Esophagus (tissue), 2 donors: ENCODE results near the gene EIF3B. TPM values are rescaled to one million over a fixed set of nuclear protein-coding genes. Genes with fewer than 3 reads are reported as not detected.
"Not testable (repeated sequence)": the region's sequence is repeated elsewhere in the genome, so short reads cannot be mapped to it uniquely, and the experiment has no call there.

Experiments
- H3K27ac ChIP-seq, 2 donors: one replicate each; pipeline ENCODE4 v1.5.1; 2013; ENCODE audit warnings: low read depth in 2 of 2, mild to moderate bottlenecking in 2 of 2, inconsistent platforms in 1 of 2, low read length in 1 of 2, moderate library complexity in 1 of 2
- H3K27me3 ChIP-seq, 2 donors: one replicate each; pipeline ENCODE4 v1.6.1; 2013; ENCODE audit warnings: low read length in 2 of 2, control low read depth in 1 of 2, mild to moderate bottlenecking in 1 of 2; ENCODE audit not compliant: insufficient read depth in 2 of 2, control insufficient read depth in 1 of 2
- H3K36me3 ChIP-seq, 2 donors: one replicate each; pipeline ENCODE4 v1.6.1; 2013; ENCODE audit warnings: low read length in 1 of 2; ENCODE audit not compliant: control insufficient read depth in 2 of 2, insufficient read depth in 2 of 2
- H3K4me1 ChIP-seq, 2 donors: one replicate each; pipeline ENCODE4 v1.6.1; 2013; ENCODE audit warnings: low read length in 1 of 2; ENCODE audit not compliant: control insufficient read depth in 2 of 2, insufficient read depth in 2 of 2
- H3K4me3 ChIP-seq, 2 donors: one replicate each; pipeline ENCODE4 v1.5.1; 2013; ENCODE audit warnings: low read length in 2 of 2, mild to moderate bottlenecking in 2 of 2, low read depth in 1 of 2, moderate library complexity in 1 of 2
- H3K9me3 ChIP-seq, 2 donors: one replicate each; pipeline ENCODE4 v1.6.1; 2013; ENCODE audit warnings: mild to moderate bottlenecking in 2 of 2, low read depth in 1 of 2, low read length in 1 of 2, moderate library complexity in 1 of 2; ENCODE audit not compliant: control insufficient read depth in 2 of 2, insufficient read depth in 1 of 2
- WGBS, 2 donors: extraction: QIAGEN DNeasy Blood & Tissue Kit; methylation state at CpG; one replicate each; pipeline ENCODE4 v1.1.7; 2013; 5-methylcytosine and 5-hydroxymethylcytosine counted together
- polyA plus RNA-seq, 2 donors: library from polyadenylated mRNA; stranded (reverse); fragments of 200-250 nt; gene quantifications; one replicate each; pipeline ENCODE4 v1.2.3, GENCODE V29; 2013
- donor health status: healthy with polysubstance abuse.
- donor health status: Bipolar disorder and iron deficiency.

Gene EIF3B
- polyA plus RNA-seq, 2 donors: 54.2 to 85.6 TPM

GRCh38 chr7:2381227-2381626 is 26.6 kb downstream of the EIF3B start:
- no peak overlapping the region for H3K27ac ChIP-seq

DNA sequence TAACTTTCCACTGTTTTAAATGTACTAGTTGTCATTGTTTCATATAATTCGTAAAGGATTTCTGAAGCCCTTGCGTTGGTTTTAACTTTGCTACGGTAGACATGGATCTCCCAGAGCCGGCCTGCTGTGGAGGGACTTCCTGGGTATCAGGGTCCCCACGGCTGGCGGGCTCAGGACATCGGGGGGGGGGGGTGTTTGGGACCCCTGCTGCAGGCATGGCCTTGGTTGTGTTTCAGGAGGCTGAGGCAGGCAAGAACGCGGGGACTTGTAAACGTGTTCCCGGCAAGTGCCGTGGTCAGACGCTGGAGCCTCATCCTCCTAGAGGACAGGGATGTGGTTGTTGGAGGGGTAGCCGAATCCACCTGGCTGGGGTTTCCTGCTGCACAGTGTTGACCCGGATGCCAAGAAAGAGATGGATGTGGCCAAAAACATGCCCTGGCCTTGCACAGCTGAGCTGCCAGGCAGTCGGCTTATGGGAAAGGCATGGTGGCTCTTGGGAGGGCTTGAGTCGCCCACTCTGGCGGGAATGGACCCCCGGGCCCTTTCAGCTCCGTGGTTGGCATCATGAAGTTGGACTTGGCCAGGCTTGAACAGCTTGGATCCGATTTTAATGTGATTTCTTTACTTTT is 27.4 kb downstream of the EIF3B start:
- Histone ChIP-seq H3K4me3 (no peak overlapping the region), H3K27me3 (no peaks in the 10 kb centered on the region), H3K9me3 (no peaks in the 10 kb centered on the region), H3K4me1 (no peaks in the 10 kb centered on the region), H3K27ac (no peak overlapping the region), H3K36me3 (peaks cover 17 to 45% of the 10 kb centered on the region in 2 donors)
- 84 to 86% methylated on average over 20 to 21 of the region's 21 CpGs for WGBS, 2 donors

More at GRCh38 chr7:2381227-2381626, 26.6 kb downstream of the EIF3B start:
- Histone ChIP-seq H3K4me3 (no peak overlapping the region), H3K27me3 (no peaks in the 10 kb centered on the region), H3K9me3 (no peaks in the 10 kb centered on the region), H3K36me3 (peaks cover 23 to 53% of the 10 kb centered on the region in 2 donors), H3K4me1 (no peaks in the 10 kb centered on the region)
- WGBS, 2 donors: 34 to 41% methylated on average over 5 of the region's 5 CpGs

GRCh38 chr7:2383543-2384274 is 29.1 kb downstream of the EIF3B start:
- no peak overlapping the region for H3K27ac ChIP-seq
- H3K9me3 ChIP-seq: no peaks in the 10 kb centered on the region
- no peaks in the 10 kb centered on the region for H3K4me1 ChIP-seq
- H3K4me3 ChIP-seq: no peak overlapping the region
- peaks cover 12 to 37% of the 10 kb centered on the region in 2 donors for H3K36me3 ChIP-seq
- 86 to 87% methylated on average over 29 of the region's 29 CpGs for WGBS, 2 donors
- no peaks in the 10 kb centered on the region for H3K27me3 ChIP-seq

- no peaks in the 10 kb centered on the region for H3K27me3 ChIP-seq
- H3K9me3 ChIP-seq: no peaks in the 10 kb centered on the region
- H3K36me3 ChIP-seq: peaks cover 5 to 29% of the 10 kb centered on the region in 2 donors
- no peak overlapping the region for H3K4me3 ChIP-seq
- H3K27ac ChIP-seq: no peak overlapping the region
- 87 to 88% methylated on average over 19 of the region's 19 CpGs for WGBS, 2 donors
- H3K4me1 ChIP-seq: no peaks in the 10 kb centered on the region
Observed at GRCh38 chr7:2384354-2385243, 30.0 kb downstream of the EIF3B start.

DNA sequence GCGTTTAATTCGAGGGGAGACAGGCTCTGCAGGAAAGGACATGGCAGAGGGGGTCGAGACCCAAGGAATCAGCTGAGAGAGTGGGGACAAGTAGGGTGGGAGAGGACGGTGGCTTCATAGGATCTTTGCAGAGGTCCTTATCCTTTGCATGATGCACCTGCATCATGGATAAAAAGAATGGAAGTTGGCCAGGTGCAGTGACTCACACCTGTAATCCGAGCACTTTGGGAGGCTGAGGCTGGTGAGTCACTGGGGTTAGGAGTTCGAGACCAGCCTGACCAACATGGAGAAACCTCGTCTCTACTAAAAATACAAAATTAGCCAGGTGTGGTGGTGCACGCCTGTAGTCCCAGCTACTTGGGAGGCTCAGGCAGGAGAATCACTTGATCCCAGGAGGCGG is 31.5 kb downstream of the EIF3B start:
- H3K4me1 ChIP-seq, H3K27me3 ChIP-seq, H3K27ac ChIP-seq, H3K9me3 ChIP-seq, H3K4me3 ChIP-seq: not testable (repeated sequence)
- 82 to 85% methylated on average over 9 of the region's 9 CpGs for WGBS, 2 donors
- H3K36me3 ChIP-seq: peaks cover 0 to 17% of the 10 kb centered on the region in 2 donors

DNA sequence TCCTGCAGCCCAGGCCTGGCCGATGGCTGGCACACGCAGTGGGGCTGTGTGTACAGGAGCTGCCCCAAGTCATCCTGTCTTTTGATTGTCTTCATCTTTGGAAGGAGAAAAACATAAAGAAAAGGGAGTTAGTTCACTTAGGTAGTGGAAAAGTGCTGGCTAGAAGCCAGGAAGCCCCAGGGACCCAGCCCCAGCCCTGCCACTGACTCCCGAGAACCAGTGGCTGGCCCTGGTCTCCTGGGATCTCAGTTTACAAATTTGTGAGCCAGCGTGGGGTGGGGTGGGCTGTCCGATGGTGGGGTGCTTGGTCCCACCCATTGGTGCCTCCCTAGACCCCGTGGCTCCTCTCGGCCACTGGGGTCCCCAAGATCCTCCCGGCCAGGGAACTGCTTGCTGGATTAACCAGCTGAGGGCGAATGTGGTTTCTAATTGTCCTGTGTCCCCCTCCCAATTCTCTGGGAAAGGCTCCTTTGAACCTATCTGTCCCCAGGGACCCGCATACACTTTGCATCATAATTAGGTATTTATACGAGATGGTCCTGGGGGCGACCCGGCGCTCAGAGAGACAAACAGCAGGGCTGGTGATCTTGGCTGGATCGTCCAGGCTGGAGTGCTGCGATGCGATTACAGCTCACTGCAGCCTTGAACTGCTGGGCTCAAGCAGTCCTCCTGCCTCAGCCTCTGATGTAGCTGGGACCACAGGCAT is 32.5 kb downstream of the EIF3B start:
- Histone ChIP-seq H3K9me3 (no peaks in the 10 kb centered on the region), H3K36me3 (peaks cover 0 to 11% of the 10 kb centered on the region in 2 donors), H3K27me3 (no peaks in the 10 kb centered on the region), H3K4me1 (no peaks in the 10 kb centered on the region), H3K27ac (no peak overlapping the region), H3K4me3 (no peak overlapping the region)
- 83% methylated on average over 17 of the region's 17 CpGs for WGBS, 2 donors

GRCh38 chr7:2387897-2388636 is 33.4 kb downstream of the EIF3B start:
- Histone ChIP-seq H3K4me1 (no peaks in the 10 kb centered on the region), H3K4me3 (no peak overlapping the region), H3K36me3 (peaks cover 0 to 9% of the 10 kb centered on the region in 2 donors), H3K27me3 (no peaks in the 10 kb centered on the region), H3K9me3 (no peaks in the 10 kb centered on the region), H3K27ac (no peak overlapping the region)
- WGBS, 2 donors: 85 to 87% methylated on average over 31 of the region's 31 CpGs

- Histone ChIP-seq H3K36me3 (peaks cover 0 to 9% of the 10 kb centered on the region in 2 donors), H3K27me3 (no peaks in the 10 kb centered on the region), H3K4me1 (no peaks in the 10 kb centered on the region), H3K4me3 (no peak overlapping the region), H3K27ac (no peak overlapping the region), H3K9me3 (no peaks in the 10 kb centered on the region)
- WGBS, 2 donors: 93 to 94% methylated on average over 5 of the region's 5 CpGs
Observed at GRCh38 chr7:2388637-2388954, 34.0 kb downstream of the EIF3B start.
